NCI-H69 (cell line): Measurements from ENCODE around the gene PRR5L.
"Not testable (repeated sequence)": the region's sequence is repeated elsewhere in the genome, so short reads cannot be mapped to it uniquely, and the experiment has no call there.

Experiments
- DNase-seq: peaks from one replicate; lab custom pipeline; 2025; lab: John Stamatoyannopoulos, UW

The PRR5L gene

GRCh38 chr11:36460220-36460619 lies 164.1 kb downstream of the PRR5L start:
- no peak for DNase-seq

- DNase-seq = no peak
These were observed 166.2 kb downstream of the PRR5L start for GRCh38 chr11:36462321-36462720.

- DNase-seq = no peak
These were observed 167.7 kb downstream of the PRR5L start for GRCh38 chr11:36463781-36464180.

GRCh38 chr11:36464720-36465119 lies 168.6 kb downstream of the PRR5L start:
- DNase-seq = no peak

GRCh38 chr11:36465449-36466163 lies 169.5 kb downstream of the PRR5L start:
- DNase-seq = no peak

- no peak for DNase-seq
These were observed 170.9 kb downstream of the PRR5L start for GRCh38 chr11:36467012-36467411.

- no peak for DNase-seq
These were observed 171.8 kb downstream of the PRR5L start for GRCh38 chr11:36467916-36468315.

- peak; percentile 52 for DNase-seq
These were observed 173.0 kb downstream of the PRR5L start for GRCh38 chr11:36469063-36469462.

- no peak for DNase-seq
These were observed 174.1 kb downstream of the PRR5L start for GRCh38 chr11:36469881-36470802.

GRCh38 chr11:36471577-36471976 lies 175.5 kb downstream of the PRR5L start:
- no peak for DNase-seq

GRCh38 chr11:36475192-36475591 lies 179.1 kb downstream of the PRR5L start:
- DNase-seq = no peak

GRCh38 chr11:36478700-36479329 lies 182.7 kb downstream of the PRR5L start:
- peak; percentile 73 for DNase-seq

- DNase-seq = no peak
These were observed 184.7 kb downstream of the PRR5L start for GRCh38 chr11:36480833-36481232.

- not testable (repeated sequence) for DNase-seq
These were observed 187.0 kb downstream of the PRR5L start for GRCh38 chr11:36483042-36483441.

- no peak for DNase-seq
These were observed 189.4 kb downstream of the PRR5L start for GRCh38 chr11:36485298-36486002.

GRCh38 chr11:36487619-36488018 lies 191.5 kb downstream of the PRR5L start:
- no peak for DNase-seq

GRCh38 chr11:36488096-36488495 lies 192.0 kb downstream of the PRR5L start:
- no peak for DNase-seq

- no peak for DNase-seq
These were observed 194.1 kb downstream of the PRR5L start for GRCh38 chr11:36490026-36490806.

GRCh38 chr11:36492724-36493304 lies 196.7 kb downstream of the PRR5L start:
- peak; percentile 62 for DNase-seq

- no peak for DNase-seq
These were observed 197.2 kb downstream of the PRR5L start for GRCh38 chr11:36493332-36493731.

GRCh38 chr11:36498721-36499120 lies 202.6 kb downstream of the PRR5L start:
- DNase-seq = no peak
